ENCODE measurements around the gene VENTX.

GRCh38 chr10:133276435-133277201 is 39.0 kb downstream of the VENTX start, which contains the start of gene ADAM8:
- no peak for TF ChIP-seq CTCF (conservative IDR thresholded peaks at IDR 0.05)
- no peak for TF ChIP-seq ZFX (IDR thresholded peaks at IDR 0.05)

Measured in C4-2B (cell line).